HepG2 (cell line): ENCODE data around the gene CPB2. TPM values are rescaled to one million over a fixed set of nuclear protein-coding genes. Genes with fewer than 3 reads are reported as not detected.

Source experiments
- ATAC-seq: fragments of 200-7000 bp; cut with Tn5 transposase; 3 replicates; pipeline ENCODE4 v1.9.1; 2020; ENCODE audit warnings: mild to moderate bottlenecking, moderate library complexity
- BruUV-seq: library from RNA; stranded (reverse); fragments of 400-500 nt; replicated peaks from 2 replicates; lab custom pipeline; 2021; lab: Mats Ljungman, UMichigan
- CTCF ChIA-PET: fragments of 300-600 bp; formaldehyde crosslinking; extraction: SDS; loops from one replicate; lab custom pipeline; 2021; ENCODE audit warnings: low total read pairs, inconsistent platforms, low intra/inter-chr PET ratio; lab: Yijun Ruan, JAX
- POLR2A ChIA-PET: fragments of 350-600 bp; sonication (Branson Sonifier 250); formaldehyde crosslinking; loops from one replicate; lab custom pipeline; 2020; ENCODE audit warnings: antibody characterized with exemption, inconsistent platforms; lab: Yijun Ruan, JAX
- DNase-seq: peaks from one replicate; pipeline ENCODE4 v3.0.0-alpha.2; 2015; ENCODE audit warnings: low spot score
- FAIRE-seq: peaks from 3 replicates; lab custom pipeline; 2011; peaks lifted over from hg19 to GRCh38; lab: Jason Lieb, UNC
- H2AFZ ChIP-seq: one replicate; pipeline ENCODE4 v1.6.1; 2011; ENCODE audit warnings: low read length, inconsistent platforms
- H3K27ac ChIP-seq: fragments of 300-600 bp; 3 replicates; pipeline ENCODE4 v1.8.0; 2011; ENCODE audit warnings: mixed run types, mild to moderate bottlenecking, mixed read lengths, low read length, inconsistent platforms; ENCODE audit not compliant: insufficient read depth; ENCODE audit errors: extremely low read length
- H3K27me3 ChIP-seq, 2 experiments: fragments of 200-600 bp in 1 of 2; 2 replicates in 1 of 2; 3 replicates in 1 of 2; pipeline versions ENCODE4 v1.6.0 to v1.8.0; 2011; ENCODE audit warnings: low read length in 2 of 2, mild to moderate bottlenecking in 2 of 2, moderate library complexity in 2 of 2, inconsistent platforms in 1 of 2; ENCODE audit not compliant: insufficient read depth in 2 of 2, control insufficient read depth in 1 of 2
- H3K36me3 ChIP-seq, 2 experiments: fragments of 200-600 bp in 1 of 2; replicated peaks in 1 of 2; 2 replicates in 1 of 2; 3 replicates in 1 of 2; pipeline versions ENCODE4 v1.5.1 to v1.8.0; 2011; ENCODE audit warnings: low read length in 2 of 2, inconsistent platforms in 1 of 2; ENCODE audit not compliant: insufficient read depth in 2 of 2, control insufficient read depth in 1 of 2
- H3K4me1 ChIP-seq: 2 replicates; pipeline ENCODE4 v1.5.1; 2012; ENCODE audit warnings: low read length, inconsistent platforms; ENCODE audit not compliant: insufficient read depth
- H3K4me2 ChIP-seq: 2 replicates; pipeline ENCODE4 v1.6.0; 2011; ENCODE audit warnings: low read depth, low read length, inconsistent platforms
- H3K4me3 ChIP-seq, 3 experiments: fragments of 200-600 bp in 1 of 3; sonication (generic), shearing (Covaris generic) in 1 of 3; replicated peaks in 1 of 3; 2 replicates each; pipeline ENCODE4 v1.5.1; 2011 to 2016; ENCODE audit warnings: low read length in 3 of 3, inconsistent platforms in 2 of 3, low read depth in 2 of 3, mild to moderate bottlenecking in 2 of 3, control low read depth in 1 of 3, mixed read lengths in 1 of 3; ENCODE audit not compliant: insufficient read depth in 1 of 3
- H3K79me2 ChIP-seq: one replicate; pipeline ENCODE4 v1.6.1; 2011; ENCODE audit warnings: low read length, inconsistent platforms; ENCODE audit not compliant: insufficient read depth
- H3K9ac ChIP-seq: 2 replicates; pipeline ENCODE4 v1.6.0; 2011; ENCODE audit warnings: mild to moderate bottlenecking, low read depth, low read length, inconsistent platforms; ENCODE audit not compliant: insufficient read depth
- H3K9me3 ChIP-seq: 2 replicates; pipeline ENCODE4 v1.5.1; 2012; ENCODE audit warnings: mild to moderate bottlenecking, low read length
- H4K20me1 ChIP-seq: 2 replicates; pipeline ENCODE4 v1.6.0; 2011; ENCODE audit warnings: inconsistent platforms, mild to moderate bottlenecking, low read length, moderate library complexity; ENCODE audit not compliant: insufficient read depth
- ARNT ChIP-seq: fragments of 450-650 bp; IDR thresholded peaks from 2 replicates; pipeline ENCODE4 v1.6.1; 2017
- MAFF ChIP-seq: IDR thresholded peaks from 2 replicates; pipeline ENCODE4 v1.6.1; 2011; ENCODE audit warnings: low read depth, low read length, improper control_type of control experiment
- MAFK ChIP-seq, 2 experiments: IDR thresholded peaks in 1 of 2; conservative IDR thresholded peaks in 1 of 2; 2 replicates each; pipeline ENCODE4 v1.6.1; 2011; ENCODE audit warnings: improper control_type of control experiment in 2 of 2, low read length in 2 of 2
- NPAS2 ChIP-seq: sonication (generic); formaldehyde crosslinking; IDR thresholded peaks from 2 replicates; pipeline ENCODE4 v1.8.0; 2022; ENCODE audit warnings: mild to moderate bottlenecking, missing genetic modification reagents, borderline replicate concordance
- RFXANK ChIP-seq: IDR thresholded peaks from 2 replicates; pipeline ENCODE4 v1.6.1; 2016
- ZBTB21 ChIP-seq: sonication (generic); formaldehyde crosslinking; IDR thresholded peaks from 2 replicates; pipeline ENCODE4 v1.4.0; 2020; ENCODE audit warnings: missing genetic modification reagents
- ZNF382 ChIP-seq: sonication (generic); formaldehyde crosslinking; IDR thresholded peaks from 2 replicates; pipeline ENCODE4 v1.5.0; 2020; ENCODE audit warnings: missing genetic modification reagents, mild to moderate bottlenecking, borderline replicate concordance
- ZNF629 ChIP-seq: sonication (generic); formaldehyde crosslinking; conservative IDR thresholded peaks from 2 replicates; pipeline ENCODE4 v1.5.0; 2020; ENCODE audit warnings: missing genetic modification reagents
- WGBS: methylation state at CpG from one replicate; pipeline ENCODE4 v1.1.6; 2017; ENCODE audit warnings: low lambda C conversion rate; 5-methylcytosine and 5-hydroxymethylcytosine counted together
- in situ Hi-C: cut with HindIII; loops from 2 replicates; pipeline ENCODE4 v1.10.0; 2017; ENCODE audit warnings: low pct_unique_long_range_greater_than_20kb; ENCODE audit not compliant: extremely low pct_ligation_motif_present
- intact Hi-C: fragments of 100-400 bp; cut with micrococcal nuclease; formaldehyde crosslinking; loops from one replicate; pipeline ENCODE4 v1.10.0; 2022; ENCODE audit not compliant: unreplicated experiment
- polyA plus RNA-seq, 8 experiments: library from polyadenylated mRNA; depleted of rRNA in 3 of 8; stranded (reverse) in 7 of 8; unstranded in 1 of 8; fragments of >200 nt; fragmentation: Illumina TruSeq in 4 of 8; extraction: Trizol in 4 of 8; gene quantifications; 2 replicates each; pipeline versions ENCODE4 v1.2.1 to v1.2.3, GENCODE V29; 2011 to 2016; ENCODE audit warnings: low read depth in 4 of 8, missing spikeins in 1 of 8, mixed read lengths in 1 of 8; ENCODE audit not compliant: insufficient read depth in 1 of 8
- total RNA-seq, 5 experiments: library from RNA; depleted of rRNA; stranded (reverse); fragments of >200 nt; fragmentation: Illumina TruSeq; extraction: Trizol; gene quantifications; 2 replicates each; pipeline ENCODE4 v1.2.3, GENCODE V29; 2016; ENCODE audit warnings: low read depth in 1 of 5

Gene CPB2
- total and polyA plus RNA-seq, 2 of the 13 experiments (the other 11 are each of a cell fraction or from before 2014, with no cell fraction given) = 125 to 140 TPM

DNA sequence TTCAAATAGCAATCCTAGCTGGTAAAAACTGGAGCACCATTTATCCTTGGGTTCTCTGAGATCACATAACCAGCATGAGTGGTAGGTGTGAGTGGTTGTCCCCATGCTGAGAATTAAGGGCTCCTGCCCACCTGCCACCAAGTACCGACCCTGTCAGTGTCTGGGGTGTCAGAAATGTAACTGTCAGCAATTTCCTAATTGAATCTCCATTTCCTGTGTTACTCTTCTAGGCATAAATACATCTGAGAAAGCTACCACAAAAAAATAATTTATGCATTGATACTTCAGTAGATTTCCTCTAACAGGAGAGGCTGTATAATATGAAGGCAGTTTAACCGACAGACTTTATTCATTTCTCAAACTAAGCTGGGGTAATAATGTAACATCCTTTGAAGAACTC is 25.1 kb downstream of the CPB2 start:
- 98% methylated on average over 2 of the region's 2 CpGs for WGBS
- CTCF ChIA-PET = no interaction called here

GRCh38 chr13:46077265-46077664 is 27.6 kb downstream of the CPB2 start:
- no peak for ATAC-seq
- WGBS = 100% methylated on average over 1 of the region's 1 CpG
- DNase-seq = no peak
- no peak overlapping the region for H2AFZ ChIP-seq
- TF ChIP-seq ZBTB21 (no peak), NPAS2 (CRISPR knock-in tag) (no peak), RFXANK (CRISPR knock-in tag) (no peak), ZNF629 (CRISPR knock-in tag) (no peak), ARNT (no peak)
- no peaks in the 10 kb centered on the region for H4K20me1 ChIP-seq
- H3K4me2 ChIP-seq = no peak overlapping the region
- no peaks in the 10 kb centered on the region for H3K27me3 ChIP-seq
- intact Hi-C loops = no loop called here
- in situ Hi-C loops = no loop called here
- H3K36me3 ChIP-seq = peaks cover 4 to 67% of the 10 kb centered on the region in 2 experiments
- no peaks in the 10 kb centered on the region for H3K79me2 ChIP-seq
- BruUV-seq = no TSS peak
- no peak overlapping the region for H3K4me3 ChIP-seq
- no peaks in the 10 kb centered on the region for H3K4me1 ChIP-seq
- ChIA-PET CTCF (no interaction called here), POLR2A (no interaction called here)
- H3K9ac ChIP-seq = no peak overlapping the region
- H3K27ac ChIP-seq = no peak overlapping the region
- no peaks in the 10 kb centered on the region for H3K9me3 ChIP-seq
- FAIRE-seq = no peak

More for the DNA sequence above, 25.1 kb downstream of the CPB2 start:
- Histone ChIP-seq H3K9ac (no peak overlapping the region), H2AFZ (no peak overlapping the region), H3K9me3 (no peaks in the 10 kb centered on the region), H3K4me3 (no peak overlapping the region), H3K4me2 (no peak overlapping the region), H3K79me2 (no peaks in the 10 kb centered on the region), H3K4me1 (no peaks in the 10 kb centered on the region), H3K27ac (no peak overlapping the region), H3K36me3 (peaks cover 5 to 62% of the 10 kb centered on the region in 2 experiments), H3K27me3 (no peaks in the 10 kb centered on the region), H4K20me1 (no peaks in the 10 kb centered on the region)
- BruUV-seq = TSS peak; percentile 1
- FAIRE-seq (no peak), ATAC-seq (no peak), DNase-seq (no peak)
- POLR2A ChIA-PET = no interaction called here
- in situ Hi-C loops = no loop called here
- TF ChIP-seq MAFF (peak; percentile 76), ZNF382 (CRISPR knock-in tag) (no peak), MAFK (conservative IDR thresholded peaks at IDR 0.05 in 1 of 2, IDR thresholded peaks at IDR 0.05 in 1 of 2; ENCODE audit: low read length in 2 of 2) (peak; percentile 83 to 89)
- intact Hi-C loops = no loop called here
